GM23338 (cell line): ENCODE data around the gene PSG6.
"Not testable (repeated sequence)": the region's sequence is repeated elsewhere in the genome, so short reads cannot be mapped to it uniquely, and the experiment has no call there.

ENCODE experiments used
- CREB1 ChIP-seq: fragments of 250-450 bp; sonication (Bioruptor Pico); IDR thresholded peaks from 2 replicates; pipeline ENCODE4 v1.5.0; 2020; ENCODE audit warnings: low read depth, mild to moderate bottlenecking, moderate library complexity
- CTCF ChIP-seq, 2 experiments: fragments of 200-600 bp in 1 of 2; sonication (generic) in 1 of 2; conservative IDR thresholded peaks; 2 replicates each; pipeline versions ENCODE4 v1.5.1 to v1.6.1; 2016 to 2017; ENCODE audit warnings: antibody characterized with exemption in 2 of 2, low read depth in 2 of 2, mild to moderate bottlenecking in 2 of 2, moderate library complexity in 1 of 2
- ETS1 ChIP-seq: IDR thresholded peaks from 2 replicates; pipeline ENCODE4 v1.6.1; 2016; ENCODE audit warnings: antibody characterized with exemption
- EZH2 ChIP-seq: fragments of 200-600 bp; sonication (generic); IDR thresholded peaks from one replicate; pipeline ENCODE4 v1.8.0; 2017; ENCODE audit warnings: antibody characterized with exemption, mild to moderate bottlenecking, low read depth; ENCODE audit not compliant: unreplicated experiment
- EZH2phosphoT487 ChIP-seq: fragments of 200-600 bp; sonication (generic); IDR thresholded peaks from one replicate; pipeline ENCODE4 v1.8.1; 2018; ENCODE audit warnings: antibody characterized with exemption; ENCODE audit not compliant: unreplicated experiment
- JUNB ChIP-seq: IDR thresholded peaks from one replicate; pipeline ENCODE4 v1.6.1; 2016; ENCODE audit warnings: antibody characterized with exemption; ENCODE audit not compliant: unreplicated experiment
- NANOG ChIP-seq: IDR thresholded peaks from 2 replicates; pipeline ENCODE4 v1.6.1; 2016; ENCODE audit warnings: antibody characterized with exemption, borderline replicate concordance
- POLR2AphosphoS5 ChIP-seq: IDR thresholded peaks from 2 replicates; pipeline ENCODE4 v1.6.1; 2016; ENCODE audit warnings: antibody characterized with exemption, low read depth
- REST ChIP-seq: IDR thresholded peaks from one replicate; pipeline ENCODE4 v1.6.1; 2018; ENCODE audit warnings: antibody characterized with exemption; ENCODE audit not compliant: unreplicated experiment
- STAT1 ChIP-seq: IDR thresholded peaks from one replicate; pipeline ENCODE4 v1.6.1; 2016; ENCODE audit warnings: antibody characterized with exemption; ENCODE audit not compliant: unreplicated experiment
- ZNF114 ChIP-seq: fragments of 250-450 bp; sonication (Bioruptor Pico); IDR thresholded peaks from 2 replicates; pipeline ENCODE4 v1.5.0; 2020; ENCODE audit warnings: mild to moderate bottlenecking, moderate library complexity
- ZNF331 ChIP-seq: fragments of 250-450 bp; sonication (Bioruptor Pico); IDR thresholded peaks from 2 replicates; pipeline ENCODE4 v1.5.0; 2020; ENCODE audit warnings: low read depth, mild to moderate bottlenecking, moderate library complexity

- not testable (repeated sequence) for TF ChIP-seq CTCF (conservative IDR thresholded peaks at IDR 0.05; ENCODE audit: low read depth in 2 of 2); REST; POLR2AphosphoS5; EZH2; STAT1; JUNB; EZH2phosphoT487; CREB1 (CRISPR knock-in tag); NANOG; ZNF114; ETS1; ZNF331 (CRISPR knock-in tag)
These were observed 35.0 kb downstream of the PSG6 start for GRCh38 chr19:42882730-42883129.
